ENCODE data around the gene TAS1R3. TPM values are rescaled to one million over a fixed set of nuclear protein-coding genes. Genes with fewer than 3 reads are reported as not detected.

Gene TAS1R3
- total RNA-seq, 1 experiment from 2014 or later = 0.28 TPM

DNA sequence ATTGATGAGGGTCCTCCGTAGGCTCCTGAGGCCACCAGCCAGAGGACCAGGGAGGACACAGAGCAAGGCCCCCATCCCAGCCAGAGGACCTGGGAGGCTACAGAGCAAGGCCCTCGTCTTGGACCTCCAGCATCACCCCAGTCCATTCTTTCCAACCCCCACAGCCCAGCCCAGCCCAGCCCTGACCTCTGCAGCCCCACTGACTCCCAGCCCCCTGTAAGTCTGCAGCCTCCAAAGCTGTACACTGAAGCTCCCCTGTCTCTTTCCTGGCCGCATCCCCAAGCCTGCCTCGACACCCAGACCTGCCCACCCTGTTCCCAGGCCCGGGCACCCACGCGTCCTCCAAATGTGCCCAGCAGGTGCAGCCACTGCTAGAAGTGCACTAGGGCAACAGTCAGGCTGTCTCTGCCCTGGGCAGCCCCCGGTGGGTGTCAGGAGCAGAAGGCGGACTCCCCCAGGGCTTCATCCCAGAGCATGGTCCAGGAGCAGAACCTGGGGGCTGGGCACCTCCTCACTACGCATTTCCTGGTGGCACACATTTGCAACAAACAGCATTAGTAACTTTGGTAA, 16.0 kb downstream of the TAS1R3 start:
- no peak overlapping the region for H4K5ac ChIP-seq (ENCODE audit: insufficient read length, low read depth, low read length)
- Mint-ChIP-seq H3K4me3 (peak overlapping the region; percentile 72 to 84), H3K36me3 (ENCODE audit: insufficient read depth in 1 of 3, low read depth in 3 of 3) (peaks cover 4 to 6% (median 5%) of the 10 kb centered on the region in 3 experiments; a peak in 3 of 7 replicates), H3K27ac (no peak overlapping the region), H3K9me3 (no peaks in the 10 kb centered on the region), H3K27me3 (ENCODE audit: low read depth) (peaks cover 1% of the 10 kb centered on the region; the same call in 1 of the 2 replicates), H3K4me1 (peaks cover 8 to 21% of the 10 kb centered on the region in 2 experiments)
- WGBS (ENCODE audit: extremely low coverage, insufficient read length, low lambda C conversion rate) = no CpG with 5 or more reads among the region's 10 CpGs
- H4K20me1 ChIP-seq (ENCODE audit: control insufficient read depth, insufficient read depth, insufficient read length) = peaks cover 3% of the 10 kb centered on the region
- H3K27me3 ChIP-seq (ENCODE audit: insufficient read depth, low read length) = no peaks in the 10 kb centered on the region
- no peak for DNase-seq
- H3K23me2 ChIP-seq (ENCODE audit: insufficient read length, low read depth, low read length, poor library complexity, severe bottlenecking) = peaks cover 9% of the 10 kb centered on the region
- peak overlapping the region; percentile 90 for H3K4me2 ChIP-seq (ENCODE audit: insufficient read depth, insufficient read length, low read length)
- H3K9me3 ChIP-seq (ENCODE audit: control insufficient read depth, low read depth, low read length) = no peaks in the 10 kb centered on the region
- H2BK12ac ChIP-seq (ENCODE audit: insufficient read length, low read depth, low read length) = no peak overlapping the region
- H3K23ac ChIP-seq (ENCODE audit: insufficient read length, low read depth, low read length) = no peak overlapping the region
- TF ChIP-seq, protein P1, sequence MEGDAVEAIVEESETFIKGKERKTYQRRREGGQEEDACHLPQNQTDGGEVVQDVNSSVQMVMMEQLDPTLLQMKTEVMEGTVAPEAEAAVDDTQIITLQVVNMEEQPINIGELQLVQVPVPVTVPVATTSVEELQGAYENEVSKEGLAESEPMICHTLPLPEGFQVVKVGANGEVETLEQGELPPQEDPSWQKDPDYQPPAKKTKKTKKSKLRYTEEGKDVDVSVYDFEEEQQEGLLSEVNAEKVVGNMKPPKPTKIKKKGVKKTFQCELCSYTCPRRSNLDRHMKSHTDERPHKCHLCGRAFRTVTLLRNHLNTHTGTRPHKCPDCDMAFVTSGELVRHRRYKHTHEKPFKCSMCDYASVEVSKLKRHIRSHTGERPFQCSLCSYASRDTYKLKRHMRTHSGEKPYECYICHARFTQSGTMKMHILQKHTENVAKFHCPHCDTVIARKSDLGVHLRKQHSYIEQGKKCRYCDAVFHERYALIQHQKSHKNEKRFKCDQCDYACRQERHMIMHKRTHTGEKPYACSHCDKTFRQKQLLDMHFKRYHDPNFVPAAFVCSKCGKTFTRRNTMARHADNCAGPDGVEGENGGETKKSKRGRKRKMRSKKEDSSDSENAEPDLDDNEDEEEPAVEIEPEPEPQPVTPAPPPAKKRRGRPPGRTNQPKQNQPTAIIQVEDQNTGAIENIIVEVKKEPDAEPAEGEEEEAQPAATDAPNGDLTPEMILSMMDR (conservative IDR thresholded peaks at IDR 0.05) = no peak
- H3K56ac ChIP-seq (ENCODE audit: insufficient read length, low read depth, low read length) = no peak overlapping the region
- H3K27ac ChIP-seq (ENCODE audit: insufficient read length, low read depth, low read length) = no peak overlapping the region
- no peaks in the 10 kb centered on the region; the same call in 1 of the 2 replicates for H3K4me1 ChIP-seq (ENCODE audit: insufficient read depth, low read length)
- H2BK5ac ChIP-seq (ENCODE audit: insufficient read length, low read length) = no peak overlapping the region
- no peak overlapping the region for H4K8ac ChIP-seq (replicated peaks; ENCODE audit: insufficient read length, low read depth, low read length)
- no peak overlapping the region for H3T11ph ChIP-seq (ENCODE audit: low read length)
- H2BK120ac ChIP-seq (ENCODE audit: low read depth, low read length, poor library complexity, severe bottlenecking) = no peak overlapping the region
- H4K91ac ChIP-seq (ENCODE audit: insufficient read length, low read depth, low read length) = no peak overlapping the region
- H2BK20ac ChIP-seq (ENCODE audit: low read depth, low read length, poor library complexity, severe bottlenecking) = no peak overlapping the region
- H3K79me1 ChIP-seq (ENCODE audit: insufficient read depth, low read depth, low read length, poor library complexity, severe bottlenecking) = peaks cover 13% of the 10 kb centered on the region
- no peak overlapping the region for H3K4ac ChIP-seq (ENCODE audit: low read depth, low read length)
- no peak overlapping the region for H2AFZ ChIP-seq (ENCODE audit: low read length)
- no peak overlapping the region for H2BK15ac ChIP-seq (ENCODE audit: low read depth, low read length)
- no peak overlapping the region; the same call in 1 of the 2 replicates for H3K14ac ChIP-seq (ENCODE audit: insufficient read depth, low read length)
- no peak overlapping the region for H3K9ac ChIP-seq (ENCODE audit: extremely low read depth, insufficient read length, low read length)
- H3K79me2 ChIP-seq (ENCODE audit: insufficient read depth, low read length) = peaks cover 3% of the 10 kb centered on the region; the same call in 1 of the 2 replicates
- H3K18ac ChIP-seq (ENCODE audit: insufficient read length, low read depth, low read length) = no peak overlapping the region
- no peak overlapping the region for H2AK5ac ChIP-seq (ENCODE audit: insufficient read length, low read length)
